ENCODE results near the gene SKAP2. TPM values are rescaled to one million over a fixed set of nuclear protein-coding genes. Genes with fewer than 3 reads are reported as not detected.

The SKAP2 gene
- 11.7 and 13.7 TPM in 2 replicates for total RNA-seq
- long read RNA-seq, transcript SKAP2-201 (13 exons, 3,998 nt): major isoform, 61 of 70 reads
- long read RNA-seq, partial matches to known transcripts: 1 of 70 reads
- long read RNA-seq, other reads (novel, unspliced or antisense): 8 of 70 reads

GRCh38 chr7:26864309-26865093 is at the start of gene SKAP2:
TSS of gene SKAP2 (minus strand) at chr7:26864590. CDS start at chr7:26864429, 161 bp downstream.
- peak within 1 kb of the TSS; percentile 96 for H3K4me3 Mint-ChIP-seq (ENCODE audit: unreplicated experiment)
- H3K27ac Mint-ChIP-seq (ENCODE audit: unreplicated experiment): peak within 1 kb of the TSS; percentile 98
- H3K9me3 Mint-ChIP-seq (ENCODE audit: unreplicated experiment): no peaks in the 10 kb centered on the region
- peaks cover 59% of the 10 kb centered on the region for H3K27me3 Mint-ChIP-seq (ENCODE audit: unreplicated experiment)
- DNase-seq (ENCODE audit: extremely low spot score, unreplicated experiment): peak; percentile 99
- no peak for TF ChIP-seq CTCF (IDR thresholded peaks at IDR 0.05)
- no peaks in the 10 kb centered on the region for H3K36me3 Mint-ChIP-seq (ENCODE audit: unreplicated experiment)
- H3K4me1 Mint-ChIP-seq (ENCODE audit: unreplicated experiment): peaks cover 13% of the 10 kb centered on the region

GRCh38 chr7:26912933-26913536 is 48.6 kb upstream of the SKAP2 start:
- H3K27me3 Mint-ChIP-seq (ENCODE audit: unreplicated experiment): peaks cover 14% of the 10 kb centered on the region
- DNase-seq (ENCODE audit: extremely low spot score, unreplicated experiment): no peak
- H3K4me1 Mint-ChIP-seq (ENCODE audit: unreplicated experiment): no peaks in the 10 kb centered on the region
- TF ChIP-seq CTCF (IDR thresholded peaks at IDR 0.05): no peak
- no peak overlapping the region for H3K27ac Mint-ChIP-seq (ENCODE audit: unreplicated experiment)
- no peaks in the 10 kb centered on the region for H3K36me3 Mint-ChIP-seq (ENCODE audit: unreplicated experiment)
- H3K9me3 Mint-ChIP-seq (ENCODE audit: unreplicated experiment): no peaks in the 10 kb centered on the region
- H3K4me3 Mint-ChIP-seq (ENCODE audit: unreplicated experiment): no peak overlapping the region

- H3K27me3 Mint-ChIP-seq (ENCODE audit: unreplicated experiment): peaks cover 7% of the 10 kb centered on the region
- H3K4me3 Mint-ChIP-seq (ENCODE audit: unreplicated experiment): no peak overlapping the region
- DNase-seq (ENCODE audit: extremely low spot score, unreplicated experiment): no peak
- H3K36me3 Mint-ChIP-seq (ENCODE audit: unreplicated experiment): no peaks in the 10 kb centered on the region
- no peak overlapping the region for H3K27ac Mint-ChIP-seq (ENCODE audit: unreplicated experiment)
- H3K4me1 Mint-ChIP-seq (ENCODE audit: unreplicated experiment): no peaks in the 10 kb centered on the region
- H3K9me3 Mint-ChIP-seq (ENCODE audit: unreplicated experiment): no peaks in the 10 kb centered on the region
- no peak for TF ChIP-seq CTCF (IDR thresholded peaks at IDR 0.05)
Measured at GRCh38 chr7:26912338-26912737, 47.9 kb upstream of the SKAP2 start.

- no peak overlapping the region for H3K4me3 Mint-ChIP-seq (ENCODE audit: unreplicated experiment)
- no peaks in the 10 kb centered on the region for H3K27me3 Mint-ChIP-seq (ENCODE audit: unreplicated experiment)
- H3K27ac Mint-ChIP-seq (ENCODE audit: unreplicated experiment): no peak overlapping the region
- no peak for DNase-seq (ENCODE audit: extremely low spot score, unreplicated experiment)
- no peaks in the 10 kb centered on the region for H3K36me3 Mint-ChIP-seq (ENCODE audit: unreplicated experiment)
- no peaks in the 10 kb centered on the region for H3K9me3 Mint-ChIP-seq (ENCODE audit: unreplicated experiment)
- H3K4me1 Mint-ChIP-seq (ENCODE audit: unreplicated experiment): no peaks in the 10 kb centered on the region
- TF ChIP-seq CTCF (IDR thresholded peaks at IDR 0.05): no peak
Measured at GRCh38 chr7:26910221-26910620, 45.8 kb upstream of the SKAP2 start.

- no peak for TF ChIP-seq CTCF (IDR thresholded peaks at IDR 0.05)
- Mint-ChIP-seq H3K9me3 (ENCODE audit: unreplicated experiment) (no peaks in the 10 kb centered on the region), H3K27me3 (ENCODE audit: unreplicated experiment) (peaks cover 2% of the 10 kb centered on the region), H3K36me3 (ENCODE audit: unreplicated experiment) (no peaks in the 10 kb centered on the region), H3K27ac (ENCODE audit: unreplicated experiment) (no peak overlapping the region), H3K4me1 (ENCODE audit: unreplicated experiment) (no peaks in the 10 kb centered on the region), H3K4me3 (ENCODE audit: unreplicated experiment) (no peak overlapping the region)
- DNase-seq (ENCODE audit: extremely low spot score, unreplicated experiment): no peak
Measured at GRCh38 chr7:26900251-26900650, 35.9 kb upstream of the SKAP2 start.

Measured in osteocyte (in vitro differentiated cells).